NCI-H2081 (cell line): ENCODE results near the gene SMYD2.

ENCODE experiments used
- DNase-seq, 2 experiments: peaks; one replicate each; lab custom pipeline; 2025; lab: John Stamatoyannopoulos, UW

The SMYD2 gene

GRCh38 chr1:214361636-214362035 lies 80.7 kb downstream of the SMYD2 start:
- no peak for DNase-seq

DNA sequence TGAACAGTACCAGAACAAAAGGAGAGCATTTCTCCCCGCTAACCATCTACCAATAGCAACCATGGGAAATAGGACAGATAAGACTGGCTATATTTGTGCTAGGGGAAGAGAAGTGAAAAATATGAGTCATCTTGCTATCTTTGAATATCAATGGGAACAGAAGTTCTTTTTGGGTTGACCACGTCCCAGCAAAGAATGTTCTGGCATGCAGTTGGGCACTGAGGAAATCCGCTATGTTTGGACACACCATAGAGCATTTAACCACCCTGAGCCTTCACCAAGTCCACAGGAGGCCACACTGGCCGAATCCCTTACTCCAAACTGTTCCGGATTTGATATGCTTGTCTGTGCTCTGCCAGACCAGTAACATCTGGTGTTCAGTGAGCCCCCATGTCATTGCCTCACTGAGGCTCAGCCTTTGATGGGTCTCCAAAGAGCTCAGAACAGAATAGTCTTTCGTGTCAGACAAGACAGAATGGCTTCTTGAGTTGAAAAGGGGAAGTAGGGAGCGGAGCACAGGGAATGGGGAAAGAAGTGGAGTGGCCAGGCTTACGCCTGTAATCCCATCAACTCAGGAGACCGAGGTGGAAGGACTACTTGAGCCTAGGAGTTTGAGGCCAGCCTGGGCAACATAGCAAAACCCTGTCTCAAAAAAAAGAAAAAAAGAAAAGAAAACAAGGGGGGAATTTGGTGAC lies 81.4 kb downstream of the SMYD2 start:
- no peak for DNase-seq

GRCh38 chr1:214363386-214363785 lies 82.4 kb downstream of the SMYD2 start:
- no peak for DNase-seq

DNA sequence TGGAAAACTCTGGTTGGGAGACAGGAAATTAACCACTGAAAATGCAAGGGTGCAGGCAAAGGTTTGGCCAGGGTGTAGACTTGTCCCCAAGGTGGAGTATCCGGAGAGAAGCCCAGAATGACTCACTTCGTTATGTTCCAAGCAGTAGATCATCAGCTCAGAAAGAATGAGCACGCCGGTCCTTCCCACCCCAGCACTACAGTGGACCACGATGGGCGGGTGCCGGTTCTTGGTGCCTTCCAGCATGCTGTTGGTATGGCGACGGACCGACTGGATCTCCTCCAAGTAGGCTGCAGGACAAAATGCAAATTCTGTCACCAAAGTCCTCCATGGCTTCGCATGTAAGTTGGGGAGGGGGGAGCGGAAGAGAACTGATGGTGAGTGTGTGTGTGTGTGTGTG lies 83.4 kb downstream of the SMYD2 start:
- no peak for DNase-seq

DNA sequence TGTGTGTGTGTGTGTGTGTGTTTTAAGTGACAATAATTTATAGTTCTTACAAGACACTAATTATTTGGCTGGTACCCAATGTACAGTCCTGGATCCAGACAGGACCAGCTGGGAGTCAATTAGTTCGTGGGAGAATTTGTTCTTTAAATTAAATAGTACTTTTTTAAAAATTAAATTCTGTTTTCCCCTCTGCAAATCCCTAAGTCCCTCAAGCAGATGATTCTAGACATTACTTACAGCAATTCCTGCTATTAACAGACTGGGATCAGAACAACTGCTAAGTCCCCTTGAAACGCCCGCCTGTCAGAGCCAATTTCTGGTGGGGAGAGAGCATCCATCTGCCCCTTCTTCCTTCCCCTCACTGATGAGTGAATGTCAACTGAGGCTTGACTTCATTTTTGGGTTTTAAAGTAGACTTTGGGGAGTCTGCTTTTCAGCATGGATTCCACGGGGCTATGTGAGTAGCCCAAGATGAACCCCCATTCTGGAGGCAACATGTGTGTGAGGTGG lies 83.9 kb downstream of the SMYD2 start:
- DNase-seq: no peak

- no peak for DNase-seq
Measured at GRCh38 chr1:214367841-214368240, 86.9 kb downstream of the SMYD2 start.

DNA sequence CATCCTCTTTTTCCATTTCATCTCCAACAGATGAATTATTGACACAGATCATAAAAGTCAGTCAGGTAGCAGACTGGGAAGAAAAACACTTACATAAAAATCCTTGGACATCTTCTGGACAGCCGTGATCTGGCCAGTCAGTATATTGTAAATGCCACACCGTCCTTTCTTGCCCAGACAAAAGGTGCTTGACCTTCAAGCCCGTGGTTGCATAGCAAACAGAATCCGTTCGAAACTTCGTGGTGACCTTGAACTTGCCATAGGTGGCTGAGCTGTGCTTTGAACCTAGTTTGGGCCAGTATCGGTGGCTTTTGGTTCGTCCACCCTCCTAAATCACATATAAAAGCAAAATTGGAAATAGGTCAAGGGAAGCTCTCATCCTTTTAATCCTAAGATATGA lies 88.4 kb downstream of the SMYD2 start:
- no peak for DNase-seq

DNA sequence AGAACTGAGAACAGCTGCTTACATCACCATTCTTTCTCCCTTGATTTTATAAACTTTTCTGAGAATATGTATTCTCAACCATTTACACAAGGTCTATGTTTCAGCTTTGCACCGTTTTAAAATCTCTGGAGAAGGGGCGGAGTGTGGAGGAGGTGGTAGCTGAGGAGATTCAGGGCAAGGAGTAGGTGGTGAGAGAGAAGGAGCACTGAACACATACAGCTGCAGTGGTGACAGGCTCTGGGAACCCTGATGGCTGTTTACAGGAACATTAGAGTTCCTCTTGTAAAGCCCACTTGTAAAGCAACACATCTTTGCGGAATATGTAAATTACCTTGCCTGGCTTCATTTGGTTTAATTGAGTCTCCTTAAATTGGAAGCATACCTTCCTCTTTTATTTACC lies 89.7 kb downstream of the SMYD2 start:
- no peak for DNase-seq

DNA sequence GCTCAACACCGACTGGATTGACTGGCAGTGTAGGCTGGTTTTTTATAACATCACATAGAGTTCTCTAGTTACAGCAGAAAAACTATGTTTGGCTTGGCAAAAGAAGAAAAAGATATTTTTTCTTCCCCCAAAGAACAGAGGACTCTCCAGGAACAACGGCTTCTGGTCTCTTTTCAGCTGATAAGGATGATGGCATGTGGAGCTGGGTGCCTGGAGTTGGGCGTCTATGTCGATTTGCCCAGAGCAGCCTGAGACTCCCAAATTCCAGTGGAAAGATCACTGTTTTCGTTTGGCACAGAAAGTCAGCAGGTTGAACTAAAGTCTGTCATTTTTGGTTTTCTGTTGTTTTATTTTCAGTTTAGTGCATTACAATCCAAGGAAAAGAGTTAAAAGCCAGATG lies 91.1 kb downstream of the SMYD2 start:
- no peak for DNase-seq

DNA sequence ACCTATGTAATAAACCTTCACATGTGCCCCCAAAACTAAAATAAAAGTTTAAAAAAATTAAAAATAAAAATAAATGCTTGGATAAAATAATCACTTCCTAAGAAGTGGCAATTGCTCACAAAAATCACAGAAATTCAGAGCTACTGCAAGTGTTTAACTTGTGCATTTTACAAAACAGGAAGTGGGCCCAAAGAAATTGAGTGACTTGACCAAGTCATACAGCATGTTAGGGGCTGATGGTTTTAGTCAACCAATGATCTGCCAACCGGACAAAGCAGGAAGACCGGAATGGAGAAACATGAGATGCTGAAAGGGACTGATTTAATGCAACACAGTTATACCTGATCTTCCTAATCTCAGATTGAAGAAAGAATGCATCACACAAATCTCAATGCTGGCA lies 96.5 kb downstream of the SMYD2 start:
- no peak for DNase-seq

GRCh38 chr1:214377886-214378285 lies 96.9 kb downstream of the SMYD2 start:
- DNase-seq: no peak

GRCh38 chr1:214378492-214378891 lies 97.5 kb downstream of the SMYD2 start:
- DNase-seq: no peak

DNA sequence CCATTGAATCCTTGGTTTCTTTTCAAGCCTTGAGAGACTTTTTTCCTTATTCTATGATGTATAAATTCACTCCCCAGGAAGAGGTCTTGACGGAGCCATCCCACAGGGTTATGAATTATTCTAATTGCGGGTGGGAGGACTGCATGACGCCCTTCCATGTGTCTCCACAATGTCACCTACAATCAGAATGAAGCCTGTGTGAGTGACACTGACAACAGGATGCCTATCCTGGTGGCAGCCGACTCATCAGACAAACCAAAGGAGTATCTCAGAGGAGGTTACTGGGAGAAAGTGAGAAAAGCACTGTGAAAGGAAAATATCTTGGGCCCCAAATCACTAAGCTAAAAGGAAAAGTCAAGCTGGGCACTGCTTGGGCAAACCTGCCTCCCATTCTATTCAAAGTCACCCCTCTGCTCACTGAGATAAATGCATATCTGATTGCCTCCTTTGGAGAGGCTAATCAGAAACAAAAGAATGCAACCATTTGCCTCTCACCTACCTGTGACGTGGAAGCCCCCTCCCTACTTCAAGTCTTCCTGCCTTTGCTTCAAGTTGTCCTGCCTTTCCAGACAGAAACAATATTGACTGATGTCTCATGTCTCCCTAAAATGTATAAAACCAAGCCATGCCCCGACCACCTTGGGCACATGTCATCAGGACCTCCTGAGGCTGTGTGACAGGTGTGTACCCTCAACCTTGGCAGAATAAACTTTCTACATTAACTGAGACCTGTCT lies 98.4 kb downstream of the SMYD2 start:
- DNase-seq: no peak

DNA sequence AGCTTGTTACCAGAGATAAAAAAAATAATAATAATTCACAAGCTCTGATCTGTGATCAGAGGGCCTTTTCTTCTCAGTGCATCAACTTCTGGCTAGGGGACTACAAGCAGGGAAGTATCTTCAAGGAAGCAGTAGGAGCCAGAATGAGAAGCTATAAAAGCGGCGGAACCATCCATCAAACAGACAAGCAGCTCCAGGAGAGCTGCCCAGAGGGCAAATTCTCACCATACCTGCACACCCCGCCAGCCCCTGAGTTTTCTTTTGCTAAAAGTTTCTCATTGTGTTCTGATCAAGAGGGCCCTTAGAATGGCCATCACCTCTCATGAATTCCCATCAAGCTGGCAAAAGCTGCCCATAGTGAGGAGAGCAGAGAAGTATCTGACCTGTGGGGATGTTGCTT lies 99.4 kb downstream of the SMYD2 start:
- no peak for DNase-seq

- no peak for DNase-seq
Measured at GRCh38 chr1:214380986-214381695, 100.2 kb downstream of the SMYD2 start.

DNA sequence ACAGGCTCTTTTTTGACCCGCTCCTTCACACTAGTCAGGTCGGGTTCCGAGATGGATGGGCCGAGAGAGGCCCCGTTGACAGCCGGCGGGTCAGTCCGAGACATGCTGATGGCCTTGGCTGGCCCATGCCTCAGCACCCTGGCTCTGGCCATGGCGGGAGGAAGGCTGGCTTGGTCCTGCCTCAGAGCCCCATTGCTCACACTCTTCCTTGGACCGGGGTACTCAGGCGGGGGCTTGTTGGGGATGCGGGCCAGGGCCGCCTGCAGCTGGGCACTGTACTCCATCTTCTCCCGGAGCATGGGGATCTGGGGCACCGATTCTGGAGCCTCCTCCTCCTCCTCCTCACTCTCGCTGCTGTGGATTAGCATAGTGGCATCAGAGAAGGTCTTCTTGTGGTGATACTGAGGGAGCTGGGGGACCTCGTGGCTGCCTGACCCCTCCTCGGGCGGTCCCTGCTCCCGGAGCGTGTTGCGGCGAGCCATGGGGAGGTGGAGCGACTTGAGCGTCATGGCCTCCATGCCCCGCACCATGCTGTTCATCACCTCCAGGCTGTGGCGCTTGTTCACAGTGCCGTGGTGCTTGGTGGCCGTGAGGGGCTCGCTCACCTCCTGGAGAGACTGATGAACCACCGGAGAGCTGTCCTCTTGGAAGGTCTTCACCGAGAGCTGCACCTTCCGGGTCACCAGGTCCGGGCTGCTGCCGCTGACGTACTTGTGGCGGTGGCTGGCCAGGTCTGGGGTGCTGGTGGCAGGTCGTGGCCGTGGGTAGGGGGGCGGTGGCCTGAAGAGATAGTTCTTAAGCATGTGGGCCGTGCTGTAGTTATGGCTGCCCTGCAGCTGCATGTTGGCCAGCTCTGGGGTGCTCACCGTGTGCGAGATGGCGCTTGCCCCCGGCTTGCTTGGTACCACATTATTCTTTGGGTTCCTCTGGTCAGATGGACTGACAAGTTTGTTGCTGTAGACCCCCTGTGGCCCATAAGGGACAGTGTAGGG lies 102.7 kb downstream of the SMYD2 start:
- no peak for DNase-seq

- DNase-seq: no peak
Measured at GRCh38 chr1:214384373-214385079, 103.6 kb downstream of the SMYD2 start.

DNA sequence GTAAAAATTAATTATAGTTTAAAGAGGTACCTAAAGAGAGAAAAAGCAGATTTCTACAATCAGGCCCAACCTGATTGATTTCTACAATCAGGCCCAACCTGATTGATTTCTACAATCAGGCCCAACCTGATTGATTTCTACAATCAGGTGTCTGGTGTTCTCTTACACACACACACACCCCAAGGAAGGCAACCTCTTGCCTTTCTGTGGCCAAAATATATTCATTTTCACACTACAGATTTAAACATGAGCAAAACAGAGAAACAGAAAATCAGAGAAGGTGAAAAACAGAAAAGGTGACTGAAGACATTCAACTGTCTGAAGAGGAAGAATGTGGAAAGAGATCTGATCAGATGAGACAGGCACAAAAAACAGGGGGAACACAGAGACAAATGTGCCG lies 104.5 kb downstream of the SMYD2 start:
- no peak for DNase-seq

DNA sequence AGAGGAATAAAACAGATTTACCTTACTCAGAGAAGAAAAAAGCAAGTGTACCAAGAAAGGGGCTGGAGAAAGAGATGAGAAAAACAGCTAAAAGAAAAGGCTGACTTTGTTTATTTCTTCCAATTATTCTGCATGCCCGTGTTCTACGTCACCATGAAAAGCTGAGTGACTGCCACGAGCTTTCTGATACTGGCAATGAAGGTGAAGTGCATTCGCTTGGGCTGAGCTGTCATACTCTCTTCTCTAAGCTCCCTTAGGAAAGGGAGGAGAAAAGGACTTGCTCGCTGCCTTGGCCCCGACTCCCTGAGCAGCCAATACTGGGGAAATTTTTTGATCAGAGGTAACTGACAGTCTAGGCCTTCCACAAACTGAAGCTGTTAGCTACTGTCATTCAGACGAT lies 105.4 kb downstream of the SMYD2 start:
- DNase-seq: no peak
